Body of pancreas (tissue), 4 donors: ENCODE results near the gene TPK1. TPM values are rescaled to one million over a fixed set of nuclear protein-coding genes. Genes with fewer than 3 reads are reported as not detected.

ENCODE experiments used
- ATAC-seq: fragments of 150-250 bp; one replicate; pipeline ENCODE4 v1.9.1; 2016
- DNase-seq, 4 donors: peaks; one replicate each; pipeline ENCODE4 v3.0.0-alpha.2; 2019
- H3K27ac ChIP-seq, 4 donors: fragments of 200-600 bp; sonication (generic); 1 replicate in 3 of 4; 2 replicates in 1 of 4; pipeline versions ENCODE4 v1.5.1 to v1.6.1; 2016 to 2019; ENCODE audit warnings: mild to moderate bottlenecking in 1 of 4, mixed read lengths in 1 of 4, moderate library complexity in 1 of 4
- H3K27me3 ChIP-seq, 2 donors: fragments of 200-600 bp; sonication (generic); one replicate each; pipeline ENCODE4 v1.6.0; 2016; ENCODE audit warnings: mild to moderate bottlenecking in 1 of 2
- H3K36me3 ChIP-seq, 2 donors: fragments of 200-600 bp; sonication (generic); replicated peaks in 1 of 2; 2 replicates each; pipeline ENCODE4 v1.5.1; 2016; ENCODE audit warnings: low read depth in 2 of 2; ENCODE audit not compliant: insufficient read depth in 1 of 2
- H3K4me1 ChIP-seq: fragments of 200-600 bp; sonication (generic); one replicate; pipeline ENCODE4 v1.6.0; 2016
- H3K4me3 ChIP-seq, 2 donors: fragments of 200-600 bp; sonication (generic); 1 replicate in 1 of 2; 2 replicates in 1 of 2; pipeline ENCODE4 v1.5.1; 2016 to 2019
- H3K9me3 ChIP-seq, 3 donors: fragments of 200-600 bp; sonication (generic); 1 replicate in 2 of 3; 2 replicates in 1 of 3; pipeline ENCODE4 v1.5.1; 2016
- POLR2A ChIP-seq, 3 donors: fragments of 450-650 bp; IDR thresholded peaks; one replicate each; pipeline ENCODE4 v1.6.1; 2016; ENCODE audit warnings: antibody characterized with exemption in 3 of 3, mild to moderate bottlenecking in 2 of 3
- WGBS, 2 donors: methylation state at CpG; one replicate each; pipeline ENCODE4 v1.1.5; 2017; 5-methylcytosine and 5-hydroxymethylcytosine counted together
- intact Hi-C: fragments of 100-400 bp; cut with DNase I; formaldehyde crosslinking; loops from one replicate; pipeline ENCODE4 v1.15.1; 2023
- total RNA-seq, 2 donors: library from RNA; depleted of rRNA; stranded (reverse); fragments of >200 nt; gene quantifications; one replicate each; pipeline ENCODE4 v1.1.0, GENCODE V29; 2016
- TF ChIP-seq, protein P1 (sequence below), 7 experiments: fragments of 450-650 bp in 4 of 7; fragments of 200-600 bp in 3 of 7; sonication (generic) in 3 of 7; IDR thresholded peaks; one replicate each; pipeline ENCODE4 v1.5.1; 2016 to 2019; ENCODE audit warnings: antibody characterized with exemption in 7 of 7

Gene TPK1
- total RNA-seq, 2 donors from 2014 or later = 0.66 to 1.3 TPM

- no peaks in the 10 kb centered on the region for H3K36me3 ChIP-seq
- no peaks in the 10 kb centered on the region for H3K9me3 ChIP-seq
- intact Hi-C loops = no loop called here
- no peaks in the 10 kb centered on the region for H3K4me1 ChIP-seq
- no peaks in the 10 kb centered on the region for H3K27me3 ChIP-seq
- TF ChIP-seq, protein P1, sequence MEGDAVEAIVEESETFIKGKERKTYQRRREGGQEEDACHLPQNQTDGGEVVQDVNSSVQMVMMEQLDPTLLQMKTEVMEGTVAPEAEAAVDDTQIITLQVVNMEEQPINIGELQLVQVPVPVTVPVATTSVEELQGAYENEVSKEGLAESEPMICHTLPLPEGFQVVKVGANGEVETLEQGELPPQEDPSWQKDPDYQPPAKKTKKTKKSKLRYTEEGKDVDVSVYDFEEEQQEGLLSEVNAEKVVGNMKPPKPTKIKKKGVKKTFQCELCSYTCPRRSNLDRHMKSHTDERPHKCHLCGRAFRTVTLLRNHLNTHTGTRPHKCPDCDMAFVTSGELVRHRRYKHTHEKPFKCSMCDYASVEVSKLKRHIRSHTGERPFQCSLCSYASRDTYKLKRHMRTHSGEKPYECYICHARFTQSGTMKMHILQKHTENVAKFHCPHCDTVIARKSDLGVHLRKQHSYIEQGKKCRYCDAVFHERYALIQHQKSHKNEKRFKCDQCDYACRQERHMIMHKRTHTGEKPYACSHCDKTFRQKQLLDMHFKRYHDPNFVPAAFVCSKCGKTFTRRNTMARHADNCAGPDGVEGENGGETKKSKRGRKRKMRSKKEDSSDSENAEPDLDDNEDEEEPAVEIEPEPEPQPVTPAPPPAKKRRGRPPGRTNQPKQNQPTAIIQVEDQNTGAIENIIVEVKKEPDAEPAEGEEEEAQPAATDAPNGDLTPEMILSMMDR (IDR thresholded peaks at IDR 0.05) = no peak
- no peak for TF ChIP-seq POLR2A (IDR thresholded peaks at IDR 0.05)
- WGBS, 2 donors = 40 to 54% methylated on average over 1 of the region's 1 CpG
- no peak overlapping the region for H3K4me3 ChIP-seq
- DNase-seq (no peak), ATAC-seq (no peak)
- no peak overlapping the region for H3K27ac ChIP-seq
Observed at GRCh38 chr7:144736880-144737493, 98.9 kb downstream of the TPK1 start.

GRCh38 chr7:144735505-144736276 is 100.2 kb downstream of the TPK1 start:
- no peak for TF ChIP-seq POLR2A (IDR thresholded peaks at IDR 0.05)
- TF ChIP-seq, protein P1 (IDR thresholded peaks at IDR 0.05) = no peak
- H3K4me1 ChIP-seq = no peaks in the 10 kb centered on the region
- no peaks in the 10 kb centered on the region for H3K36me3 ChIP-seq
- WGBS, 2 donors = 70 to 78% methylated on average over 8 of the region's 8 CpGs
- no peak for ATAC-seq
- intact Hi-C loops = no loop called here
- DNase-seq = no peak
- no peak overlapping the region for H3K27ac ChIP-seq
- H3K27me3 ChIP-seq = no peaks in the 10 kb centered on the region
- H3K9me3 ChIP-seq = no peaks in the 10 kb centered on the region
- H3K4me3 ChIP-seq = no peak overlapping the region

GRCh38 chr7:144731661-144732351 is 104.0 kb downstream of the TPK1 start:
- no peak overlapping the region for H3K4me3 ChIP-seq
- ATAC-seq (no peak), DNase-seq (no peak)
- H3K9me3 ChIP-seq = no peaks in the 10 kb centered on the region
- H3K27me3 ChIP-seq = no peaks in the 10 kb centered on the region
- H3K27ac ChIP-seq = no peak overlapping the region
- H3K4me1 ChIP-seq = no peaks in the 10 kb centered on the region
- H3K36me3 ChIP-seq = no peaks in the 10 kb centered on the region
- intact Hi-C loops = no loop called here
- 83 to 87% methylated on average over 6 of the region's 6 CpGs for WGBS, 2 donors
- TF ChIP-seq, protein P1 (IDR thresholded peaks at IDR 0.05) = no peak
- TF ChIP-seq POLR2A (IDR thresholded peaks at IDR 0.05) = no peak

- H3K36me3 ChIP-seq = no peaks in the 10 kb centered on the region
- intact Hi-C loops = no loop called here
- 79 to 82% methylated on average over 3 of the region's 3 CpGs for WGBS, 2 donors
- H3K9me3 ChIP-seq = no peaks in the 10 kb centered on the region
- H3K27ac ChIP-seq = no peak overlapping the region
- ATAC-seq (no peak), DNase-seq (no peak)
- no peak for TF ChIP-seq POLR2A (IDR thresholded peaks at IDR 0.05)
- TF ChIP-seq, protein P1 (IDR thresholded peaks at IDR 0.05) = no peak
- H3K27me3 ChIP-seq = no peaks in the 10 kb centered on the region
- no peaks in the 10 kb centered on the region for H3K4me1 ChIP-seq
- no peak overlapping the region for H3K4me3 ChIP-seq
Observed at GRCh38 chr7:144730224-144730623, 105.6 kb downstream of the TPK1 start.
